ENCODE measurements around the gene TBC1D22A.

Gene TBC1D22A

GRCh38 chr22:46823248-46823647 is 60.8 kb downstream of the TBC1D22A start:
- Histone ChIP-seq H3K4me1 (ENCODE audit: low read length) (peaks cover 7% of the 10 kb centered on the region; the same call in 1 of the 2 replicates), H4K20me1 (ENCODE audit: insufficient read depth, low read length) (peaks cover 95% of the 10 kb centered on the region), H2AFZ (ENCODE audit: low read depth, low read length) (no peak overlapping the region), H3K9ac (ENCODE audit: low read length) (no peak overlapping the region), H3K4me2 (ENCODE audit: low read length) (no peak overlapping the region), H3K4me3 (ENCODE audit: low read length) (no peak overlapping the region), H3K27me3 (ENCODE audit: low read depth, low read length) (no peaks in the 10 kb centered on the region), H3K36me3 (replicated peaks; ENCODE audit: low read depth, low read length) (peaks cover 49% of the 10 kb centered on the region), H3K79me2 (ENCODE audit: low read length) (peaks cover 90% of the 10 kb centered on the region), H3K27ac (ENCODE audit: low read length) (no peak overlapping the region), H3K9me3 (ENCODE audit: insufficient read depth, low read length) (no peaks in the 10 kb centered on the region)
- TF ChIP-seq EZH2phosphoT487 (IDR thresholded peaks at IDR 0.05; ENCODE audit: low read depth): no peak
- TF ChIP-seq CTCF (IDR thresholded peaks at IDR 0.05; ENCODE audit: low read depth, low read length): no peak

DNA sequence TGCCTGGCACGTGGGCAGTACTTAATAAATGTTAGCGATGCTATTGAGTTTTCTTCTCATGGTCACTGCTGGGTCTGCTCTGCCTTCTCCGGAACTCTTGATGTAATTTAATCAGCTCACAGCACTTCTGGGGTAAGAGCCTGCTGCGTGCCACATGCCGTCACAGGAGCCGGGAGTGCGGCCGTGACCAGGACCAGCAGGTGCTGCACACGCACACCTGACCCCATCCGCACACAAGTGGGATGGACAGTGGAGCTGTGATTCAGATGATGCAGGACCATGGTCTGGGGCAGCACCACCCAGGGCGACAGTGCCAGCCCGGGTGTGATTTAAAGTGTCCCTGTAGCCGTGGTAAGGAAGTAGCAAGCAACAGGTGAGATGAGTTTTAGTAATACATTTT is 61.2 kb downstream of the TBC1D22A start:
- TF ChIP-seq EZH2phosphoT487 (IDR thresholded peaks at IDR 0.05; ENCODE audit: low read depth): no peak
- no peak for TF ChIP-seq CTCF (IDR thresholded peaks at IDR 0.05; ENCODE audit: low read depth, low read length)
- H3K4me1 ChIP-seq (ENCODE audit: low read length): peaks cover 7% of the 10 kb centered on the region; the same call in 1 of the 2 replicates
- H3K27me3 ChIP-seq (ENCODE audit: low read depth, low read length): no peaks in the 10 kb centered on the region
- H3K4me3 ChIP-seq (ENCODE audit: low read length): no peak overlapping the region
- H3K9ac ChIP-seq (ENCODE audit: low read length): no peak overlapping the region
- no peaks in the 10 kb centered on the region for H3K9me3 ChIP-seq (ENCODE audit: insufficient read depth, low read length)
- H4K20me1 ChIP-seq (ENCODE audit: insufficient read depth, low read length): peaks cover 95% of the 10 kb centered on the region
- no peak overlapping the region for H3K27ac ChIP-seq (ENCODE audit: low read length)
- peaks cover 90% of the 10 kb centered on the region for H3K79me2 ChIP-seq (ENCODE audit: low read length)
- H3K36me3 ChIP-seq (replicated peaks; ENCODE audit: low read depth, low read length): peaks cover 53% of the 10 kb centered on the region
- no peak overlapping the region for H3K4me2 ChIP-seq (ENCODE audit: low read length)
- no peak overlapping the region for H2AFZ ChIP-seq (ENCODE audit: low read depth, low read length)

- H3K9me3 ChIP-seq (ENCODE audit: insufficient read depth, low read length): no peaks in the 10 kb centered on the region
- H3K27me3 ChIP-seq (ENCODE audit: low read depth, low read length): no peaks in the 10 kb centered on the region
- H2AFZ ChIP-seq (ENCODE audit: low read depth, low read length): no peak overlapping the region
- H3K4me3 ChIP-seq (ENCODE audit: low read length): no peak overlapping the region
- H3K36me3 ChIP-seq (replicated peaks; ENCODE audit: low read depth, low read length): peaks cover 61% of the 10 kb centered on the region
- H3K4me1 ChIP-seq (ENCODE audit: low read length): peaks cover 7% of the 10 kb centered on the region; the same call in 1 of the 2 replicates
- peaks cover 94% of the 10 kb centered on the region for H3K79me2 ChIP-seq (ENCODE audit: low read length)
- no peak overlapping the region for H3K9ac ChIP-seq (ENCODE audit: low read length)
- no peak overlapping the region for H3K27ac ChIP-seq (ENCODE audit: low read length)
- H3K4me2 ChIP-seq (ENCODE audit: low read length): no peak overlapping the region
- peaks cover 95% of the 10 kb centered on the region for H4K20me1 ChIP-seq (ENCODE audit: insufficient read depth, low read length)
- TF ChIP-seq EZH2phosphoT487 (IDR thresholded peaks at IDR 0.05; ENCODE audit: low read depth): no peak
- no peak for TF ChIP-seq CTCF (IDR thresholded peaks at IDR 0.05; ENCODE audit: low read depth, low read length)
These were observed 62.0 kb downstream of the TBC1D22A start for GRCh38 chr22:46824344-46824909.

- no peak for TF ChIP-seq CTCF (IDR thresholded peaks at IDR 0.05; ENCODE audit: low read depth, low read length)
- peaks cover 97% of the 10 kb centered on the region for H4K20me1 ChIP-seq (ENCODE audit: insufficient read depth, low read length)
- peaks cover 67% of the 10 kb centered on the region for H3K36me3 ChIP-seq (replicated peaks; ENCODE audit: low read depth, low read length)
- H2AFZ ChIP-seq (ENCODE audit: low read depth, low read length): no peak overlapping the region
- H3K27ac ChIP-seq (ENCODE audit: low read length): no peak overlapping the region
- H3K4me3 ChIP-seq (ENCODE audit: low read length): no peak overlapping the region
- peaks cover 96% of the 10 kb centered on the region for H3K79me2 ChIP-seq (ENCODE audit: low read length)
- no peaks in the 10 kb centered on the region for H3K9me3 ChIP-seq (ENCODE audit: insufficient read depth, low read length)
- H3K4me1 ChIP-seq (ENCODE audit: low read length): peaks cover 7% of the 10 kb centered on the region; the same call in 1 of the 2 replicates
- H3K9ac ChIP-seq (ENCODE audit: low read length): no peak overlapping the region
- no peaks in the 10 kb centered on the region for H3K27me3 ChIP-seq (ENCODE audit: low read depth, low read length)
- H3K4me2 ChIP-seq (ENCODE audit: low read length): no peak overlapping the region
These were observed 62.6 kb downstream of the TBC1D22A start for GRCh38 chr22:46824980-46825544.

Measured in OCI-LY3 (cell line).